Subcutaneous adipose tissue (tissue), 4 donors: ENCODE results near the gene PEX3. TPM values are rescaled to one million over a fixed set of nuclear protein-coding genes. Genes with fewer than 3 reads are reported as not detected.

Experiments used
- total RNA-seq, 4 donors: library from RNA; depleted of rRNA; stranded (reverse); fragments of >200 nt; gene quantifications; one replicate each; pipeline ENCODE4 v1.1.0, GENCODE V29; 2016
- TF ChIP-seq, protein P1 (sequence below): fragments of 450-650 bp; IDR thresholded peaks from one replicate; pipeline ENCODE4 v1.5.1; 2016; ENCODE audit warnings: low read depth, mild to moderate bottlenecking, control low read depth, antibody characterized with exemption, moderate library complexity

Gene PEX3
- total RNA-seq, 4 donors from 2014 or later: 7.3 to 14.3 (median 12.4) TPM

DNA sequence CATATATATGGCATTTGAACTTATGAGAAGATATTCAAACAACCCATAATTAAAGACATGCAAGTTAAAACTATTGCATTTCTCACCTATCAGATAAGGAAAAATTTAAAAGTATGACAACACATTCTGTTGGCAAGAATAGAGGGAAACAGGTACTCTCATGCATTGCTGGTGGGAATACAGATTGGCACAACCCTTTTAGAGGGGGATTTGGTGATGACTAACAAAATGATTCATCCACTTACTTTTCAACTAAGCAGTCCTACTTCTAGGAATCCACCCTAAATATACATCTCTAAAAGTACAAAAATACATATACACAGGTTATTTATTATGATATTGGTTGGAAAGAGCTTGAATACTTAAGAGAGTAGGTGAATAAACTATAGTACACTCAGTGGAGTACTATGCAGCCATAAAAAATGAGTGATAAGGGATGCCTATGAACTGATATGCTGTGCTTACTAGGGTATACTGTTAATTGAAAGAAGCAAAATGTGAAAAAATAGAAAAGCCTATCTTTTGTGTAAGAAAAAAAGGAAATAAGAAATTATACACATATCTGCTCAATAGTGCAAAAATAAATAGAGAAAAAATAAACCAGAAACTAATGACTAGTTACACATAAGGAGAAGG lies 42.3 kb upstream of the PEX3 start:
- TF ChIP-seq, protein P1, sequence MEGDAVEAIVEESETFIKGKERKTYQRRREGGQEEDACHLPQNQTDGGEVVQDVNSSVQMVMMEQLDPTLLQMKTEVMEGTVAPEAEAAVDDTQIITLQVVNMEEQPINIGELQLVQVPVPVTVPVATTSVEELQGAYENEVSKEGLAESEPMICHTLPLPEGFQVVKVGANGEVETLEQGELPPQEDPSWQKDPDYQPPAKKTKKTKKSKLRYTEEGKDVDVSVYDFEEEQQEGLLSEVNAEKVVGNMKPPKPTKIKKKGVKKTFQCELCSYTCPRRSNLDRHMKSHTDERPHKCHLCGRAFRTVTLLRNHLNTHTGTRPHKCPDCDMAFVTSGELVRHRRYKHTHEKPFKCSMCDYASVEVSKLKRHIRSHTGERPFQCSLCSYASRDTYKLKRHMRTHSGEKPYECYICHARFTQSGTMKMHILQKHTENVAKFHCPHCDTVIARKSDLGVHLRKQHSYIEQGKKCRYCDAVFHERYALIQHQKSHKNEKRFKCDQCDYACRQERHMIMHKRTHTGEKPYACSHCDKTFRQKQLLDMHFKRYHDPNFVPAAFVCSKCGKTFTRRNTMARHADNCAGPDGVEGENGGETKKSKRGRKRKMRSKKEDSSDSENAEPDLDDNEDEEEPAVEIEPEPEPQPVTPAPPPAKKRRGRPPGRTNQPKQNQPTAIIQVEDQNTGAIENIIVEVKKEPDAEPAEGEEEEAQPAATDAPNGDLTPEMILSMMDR: no peak

- TF ChIP-seq, protein P1: no peak
These were observed 41.8 kb upstream of the PEX3 start for GRCh38 chr6:143408787-143409162.

- TF ChIP-seq, protein P1: no peak
These were observed 39.7 kb upstream of the PEX3 start for GRCh38 chr6:143410859-143411270.

GRCh38 chr6:143414769-143415168 lies 35.8 kb upstream of the PEX3 start:
- TF ChIP-seq, protein P1: no peak

- TF ChIP-seq, protein P1: no peak
These were observed 31.1 kb upstream of the PEX3 start for GRCh38 chr6:143419526-143419925.

DNA sequence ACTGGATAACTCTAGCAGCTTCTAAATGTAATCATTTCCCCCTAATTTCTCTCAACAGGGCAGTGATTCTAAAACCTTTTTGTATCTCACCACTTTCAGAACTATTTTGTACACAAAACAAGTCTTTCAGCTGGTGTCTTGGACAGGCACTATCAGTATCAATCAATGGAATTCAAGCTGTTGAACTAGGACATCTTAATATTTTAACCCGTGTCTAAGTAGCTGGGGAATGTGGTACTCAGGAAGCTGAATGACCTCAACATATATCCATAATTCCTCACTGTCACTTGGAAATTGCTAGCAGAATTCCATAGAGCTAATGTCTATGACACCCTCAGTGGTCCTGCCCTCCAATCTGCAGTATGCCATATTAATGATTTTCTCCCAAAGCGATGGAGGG lies 24.6 kb upstream of the PEX3 start:
- TF ChIP-seq, protein P1: no peak

DNA sequence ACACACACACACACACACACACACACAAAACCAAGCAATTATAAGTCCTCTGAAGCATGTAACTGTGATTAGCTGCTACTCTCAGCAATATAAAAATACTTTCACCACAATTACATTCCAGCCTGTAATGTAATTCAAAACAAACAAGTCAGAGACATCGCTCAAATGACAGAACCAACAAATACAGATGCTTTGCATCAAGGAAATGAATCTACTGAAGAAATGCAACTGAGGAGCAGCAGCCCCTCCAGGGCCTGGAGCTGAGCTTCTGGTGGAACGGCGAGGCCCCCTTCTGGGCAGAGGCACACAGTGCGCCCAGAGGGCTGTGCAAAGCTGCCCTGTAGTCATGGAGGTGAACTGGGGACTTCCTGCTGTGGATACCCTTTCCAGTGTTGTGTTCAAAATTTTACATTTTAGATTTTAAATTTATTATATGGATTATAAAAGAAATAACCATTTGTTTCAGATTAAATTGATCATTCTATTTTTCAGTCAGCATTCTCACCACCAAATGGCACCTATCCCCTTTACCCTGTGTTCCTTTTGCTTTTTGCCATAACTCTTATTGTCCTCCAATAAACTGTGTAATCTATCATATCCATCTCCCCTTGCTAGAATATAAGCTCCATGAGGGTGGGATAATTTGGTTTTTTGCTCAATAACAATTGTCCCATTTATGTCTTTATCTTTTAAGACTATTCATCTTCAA lies 23.3 kb upstream of the PEX3 start:
- TF ChIP-seq, protein P1: no peak
